Fibroblast of the aortic adventitia (primary cell): Measurements from ENCODE around the gene TFEB. TPM values are rescaled to one million over a fixed set of nuclear protein-coding genes. Genes with fewer than 3 reads are reported as not detected.

ENCODE experiments used
- DNase-seq: peaks from one replicate; pipeline ENCODE4 v3.0.0-alpha.2; 2010; ENCODE audit warnings: low read depth
- H3K4me3 ChIP-seq: 2 replicates; pipeline ENCODE4 v1.5.1; 2011; ENCODE audit warnings: low read depth, mild to moderate bottlenecking, control low read depth, low read length, moderate library complexity
- total RNA-seq: library from RNA; depleted of rRNA; stranded (reverse); fragments of >200 nt; gene quantifications from 2 replicates; pipeline ENCODE4 v1.2.3, GENCODE V29; 2012; ENCODE audit warnings: low replicate concordance
- TF ChIP-seq, protein P1 (sequence below): IDR thresholded peaks from 2 replicates; pipeline ENCODE4 v1.5.1; 2011; ENCODE audit warnings: mild to moderate bottlenecking, low read length, control low read depth, inconsistent platforms; ENCODE audit not compliant: insufficient read depth

The TFEB gene
- total RNA-seq, 1 donor, result 5.1 TPM

DNA sequence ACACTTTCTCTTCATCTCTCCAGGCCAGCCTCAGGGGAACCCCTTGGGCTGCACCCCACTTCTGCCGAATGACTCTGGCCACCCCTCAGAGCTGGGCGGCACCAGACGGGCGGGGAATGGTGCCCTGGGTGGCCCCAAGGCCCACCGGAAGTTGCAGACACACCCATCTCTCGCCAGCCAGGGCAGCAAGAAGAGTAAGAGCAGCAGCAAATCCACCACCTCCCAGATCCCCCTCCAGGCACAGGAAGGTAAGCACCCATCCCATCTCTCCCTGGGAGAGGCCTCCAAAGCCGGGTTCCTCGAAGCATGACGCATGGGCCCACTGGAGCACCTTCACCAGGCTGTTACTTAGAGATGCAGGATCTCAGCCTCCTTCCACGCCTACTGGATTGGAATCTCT lies 85.8 kb downstream of the TFEB start:
- DNase-seq, result no peak
- TF ChIP-seq, protein P1, sequence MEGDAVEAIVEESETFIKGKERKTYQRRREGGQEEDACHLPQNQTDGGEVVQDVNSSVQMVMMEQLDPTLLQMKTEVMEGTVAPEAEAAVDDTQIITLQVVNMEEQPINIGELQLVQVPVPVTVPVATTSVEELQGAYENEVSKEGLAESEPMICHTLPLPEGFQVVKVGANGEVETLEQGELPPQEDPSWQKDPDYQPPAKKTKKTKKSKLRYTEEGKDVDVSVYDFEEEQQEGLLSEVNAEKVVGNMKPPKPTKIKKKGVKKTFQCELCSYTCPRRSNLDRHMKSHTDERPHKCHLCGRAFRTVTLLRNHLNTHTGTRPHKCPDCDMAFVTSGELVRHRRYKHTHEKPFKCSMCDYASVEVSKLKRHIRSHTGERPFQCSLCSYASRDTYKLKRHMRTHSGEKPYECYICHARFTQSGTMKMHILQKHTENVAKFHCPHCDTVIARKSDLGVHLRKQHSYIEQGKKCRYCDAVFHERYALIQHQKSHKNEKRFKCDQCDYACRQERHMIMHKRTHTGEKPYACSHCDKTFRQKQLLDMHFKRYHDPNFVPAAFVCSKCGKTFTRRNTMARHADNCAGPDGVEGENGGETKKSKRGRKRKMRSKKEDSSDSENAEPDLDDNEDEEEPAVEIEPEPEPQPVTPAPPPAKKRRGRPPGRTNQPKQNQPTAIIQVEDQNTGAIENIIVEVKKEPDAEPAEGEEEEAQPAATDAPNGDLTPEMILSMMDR, result no peak
- H3K4me3 ChIP-seq, result no peak overlapping the region

- H3K4me3 ChIP-seq, result no peak overlapping the region
- TF ChIP-seq, protein P1, result no peak
- DNase-seq, result no peak
Observed at GRCh38 chr6:41648921-41649320, 86.5 kb downstream of the TFEB start.

DNA sequence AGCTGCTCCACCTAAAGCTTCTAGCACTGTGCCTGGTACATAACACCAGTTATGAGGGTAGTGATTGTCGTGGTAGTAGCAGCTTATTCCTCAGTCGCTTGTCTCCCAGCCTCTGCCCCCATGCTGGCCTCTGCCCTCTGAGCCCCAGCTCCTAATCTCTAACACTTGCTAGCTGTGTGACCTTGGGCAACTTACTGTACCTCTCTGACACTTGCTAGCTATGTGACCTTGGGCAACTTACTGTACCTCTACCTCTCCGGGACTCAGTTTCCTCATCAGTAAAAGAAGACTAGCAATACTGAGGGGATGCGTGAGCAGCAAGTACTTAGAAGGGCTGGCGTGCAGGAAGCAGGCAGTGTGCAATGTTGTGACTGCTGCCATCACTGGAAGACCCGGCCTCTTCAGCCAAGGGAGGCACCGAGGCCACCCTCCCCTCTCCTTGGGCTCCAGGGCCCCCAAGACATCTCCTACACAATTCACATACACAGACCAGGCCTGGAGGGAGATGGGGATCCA lies 87.3 kb downstream of the TFEB start:
- H3K4me3 ChIP-seq, result no peak overlapping the region
- DNase-seq, result no peak
- TF ChIP-seq, protein P1, result no peak

GRCh38 chr6:41647061-41647511 lies 88.3 kb downstream of the TFEB start:
- no peak overlapping the region for H3K4me3 ChIP-seq
- DNase-seq, result no peak
- TF ChIP-seq, protein P1, result no peak

- no peak overlapping the region for H3K4me3 ChIP-seq
- TF ChIP-seq, protein P1, result no peak
- no peak for DNase-seq
Observed at GRCh38 chr6:41646026-41646795, 89.2 kb downstream of the TFEB start.

GRCh38 chr6:41645007-41645618 lies 90.3 kb downstream of the TFEB start:
- no peak overlapping the region for H3K4me3 ChIP-seq
- TF ChIP-seq, protein P1, result no peak
- DNase-seq, result no peak
